ENCODE results near the gene HDAC4.
"Not testable (repeated sequence)": the region's sequence is repeated elsewhere in the genome, so short reads cannot be mapped to it uniquely, and the experiment has no call there.

Gene HDAC4

GRCh38 chr2:239069362-239070333 lies 331.2 kb downstream of the HDAC4 start:
- DNase-seq: not testable (repeated sequence)

- no peak for DNase-seq
Observed at GRCh38 chr2:239068411-239068810, 332.4 kb downstream of the HDAC4 start.

GRCh38 chr2:239067196-239067865 lies 333.5 kb downstream of the HDAC4 start:
- no peak for DNase-seq

GRCh38 chr2:239066597-239066996 lies 334.2 kb downstream of the HDAC4 start:
- no peak for DNase-seq

- DNase-seq: no peak
Observed at GRCh38 chr2:239065962-239066361, 334.9 kb downstream of the HDAC4 start.

- DNase-seq: no peak
Observed at GRCh38 chr2:239065537-239065936, 335.3 kb downstream of the HDAC4 start.

- no peak for DNase-seq
Observed at GRCh38 chr2:239064891-239065290, 335.9 kb downstream of the HDAC4 start.

GRCh38 chr2:239064253-239064652 lies 336.6 kb downstream of the HDAC4 start:
- DNase-seq: no peak

- DNase-seq: no peak
Observed at GRCh38 chr2:239062743-239063142, 338.1 kb downstream of the HDAC4 start.

GRCh38 chr2:239061824-239062570 lies 338.8 kb downstream of the HDAC4 start:
- no peak for DNase-seq

- DNase-seq: no peak
Observed at GRCh38 chr2:239061121-239061666, 339.6 kb downstream of the HDAC4 start.

GRCh38 chr2:239060676-239061075 lies 340.1 kb downstream of the HDAC4 start:
- DNase-seq: no peak

GRCh38 chr2:239059854-239060253 lies 341.0 kb downstream of the HDAC4 start:
- no peak for DNase-seq

GRCh38 chr2:239058766-239059165 lies 342.1 kb downstream of the HDAC4 start:
- no peak for DNase-seq

- peak; percentile 46 for DNase-seq
Observed at GRCh38 chr2:239057533-239057932, 343.3 kb downstream of the HDAC4 start.

GRCh38 chr2:239056611-239057010 lies 344.2 kb downstream of the HDAC4 start:
- no peak for DNase-seq

- DNase-seq: peak; percentile 12
Observed at GRCh38 chr2:239055756-239056493, 344.9 kb downstream of the HDAC4 start.

- DNase-seq: no peak
Observed at GRCh38 chr2:239054921-239055320, 345.9 kb downstream of the HDAC4 start.

GRCh38 chr2:239053801-239054503 lies 346.9 kb downstream of the HDAC4 start:
- DNase-seq: no peak

GRCh38 chr2:239052798-239053665 lies 347.8 kb downstream of the HDAC4 start:
- DNase-seq: no peak
